Measurements from ENCODE around the gene PPM1L. TPM values are rescaled to one million over a fixed set of nuclear protein-coding genes. Genes with fewer than 3 reads are reported as not detected.

PPM1L gene
- 1 to 10 TPM; 4.5 to 7.3 TPM for total RNA-seq

GRCh38 chr3:160755776-160756304, at the start of gene PPM1L:
TSS of gene PPM1L (plus strand) at chr3:160756231.

DNA sequence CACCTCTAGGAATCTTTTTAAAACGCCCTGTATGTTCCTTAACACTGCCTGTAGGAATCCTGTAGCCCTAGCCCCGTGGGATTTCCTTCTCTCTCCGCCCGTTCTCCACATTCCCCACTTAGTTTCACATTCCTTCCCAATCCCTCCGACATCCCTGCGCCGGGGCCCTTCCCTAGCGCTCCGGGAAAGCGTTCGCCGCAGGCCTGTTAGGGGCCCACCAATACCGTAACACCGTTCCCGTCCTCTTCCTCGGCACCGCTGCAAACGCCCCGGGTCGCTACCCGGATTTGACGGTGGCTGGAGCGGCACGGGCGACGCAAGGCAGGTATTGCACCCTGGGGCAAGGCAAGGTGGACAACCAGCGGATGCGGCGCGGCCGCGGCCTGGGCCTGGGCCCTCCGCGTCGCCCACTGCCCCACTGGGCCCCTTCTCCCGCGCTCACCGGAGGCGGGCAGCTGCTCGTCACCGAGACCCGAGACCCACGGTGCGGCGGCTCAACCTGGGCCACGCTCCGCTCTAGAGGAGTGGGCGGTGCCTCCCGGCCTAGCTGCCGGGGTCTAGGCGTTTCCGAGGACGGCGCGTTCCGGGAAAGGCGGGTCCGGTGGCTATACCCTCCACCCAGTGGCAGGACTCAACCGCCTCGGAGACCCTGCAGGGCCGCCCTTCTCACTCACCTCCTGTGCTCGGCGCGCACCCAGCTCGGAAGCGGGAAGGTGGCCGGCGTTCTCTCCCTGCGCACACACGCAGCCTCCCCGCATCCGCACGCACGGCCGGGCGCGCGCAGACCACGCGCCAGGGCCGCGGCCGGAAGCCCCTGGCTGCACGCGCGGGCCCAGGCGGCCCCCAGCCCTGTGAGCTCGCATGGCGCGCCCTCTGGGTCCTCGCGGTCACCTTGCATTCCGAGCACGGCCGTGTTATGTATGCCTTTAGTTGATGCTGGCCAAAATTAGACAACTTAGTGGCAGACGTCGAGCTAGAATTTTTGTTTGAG, 348.8 kb downstream of the PPM1L start, which contains the start of gene B3GALNT1:
Gene B3GALNT1, minus strand, starts transcription at position 789 of the 991 bp plus-strand sequence. CDS start 18,595 bp downstream, outside the sequence.

Other genes starting within 250 kb of the PPM1L start
- gene KPNA4, start 190.7 kb upstream of the PPM1L start, total RNA-seq: 10 to 100 TPM; 21.7 to 29.6 TPM
- not detected for gene ARL14, start 79.1 kb upstream of the PPM1L start, total RNA-seq

Data from melanocyte of skin (primary cell).